ENCODE measurements around the gene MLST8.
"Not testable (repeated sequence)": the region's sequence is repeated elsewhere in the genome, so short reads cannot be mapped to it uniquely, and the experiment has no call there.

The MLST8 gene

DNA sequence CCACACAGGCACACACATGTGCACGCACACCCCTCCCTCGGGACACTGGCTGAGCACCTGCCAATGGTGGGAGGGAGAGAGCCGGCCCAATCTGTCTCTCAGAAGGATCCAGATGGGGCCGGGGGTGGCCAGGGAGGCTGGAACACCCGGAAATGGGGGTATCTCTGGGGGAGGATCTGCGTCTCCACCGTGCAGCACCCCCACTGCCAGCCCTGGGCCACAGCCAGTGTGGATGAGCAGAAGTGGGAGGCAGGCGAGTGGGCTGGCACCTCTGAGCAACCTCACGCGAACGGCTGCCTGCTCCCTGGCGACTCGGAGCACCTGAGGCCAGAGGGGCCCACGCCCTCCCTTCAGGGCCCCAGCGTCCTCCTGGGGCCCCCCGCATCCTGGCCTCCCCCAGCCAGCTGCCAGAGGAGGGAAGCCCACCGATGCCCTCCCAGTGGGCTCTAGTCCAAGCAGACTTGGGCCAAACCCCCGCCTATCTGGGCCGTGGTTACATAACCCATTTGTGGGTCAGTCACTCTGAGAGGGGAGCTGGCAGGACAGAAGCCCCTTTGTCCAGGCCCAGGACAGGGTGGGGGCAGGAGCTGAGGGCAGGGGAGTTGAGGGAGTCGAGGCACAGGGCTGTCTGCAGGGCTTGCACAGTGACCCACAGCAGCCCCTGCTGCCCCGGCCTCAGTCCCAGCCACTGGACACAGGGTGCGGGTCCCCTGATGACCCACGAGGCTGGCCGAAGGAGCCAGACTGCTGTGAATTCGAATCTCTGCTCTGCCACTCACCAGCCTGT lies 14.4 kb upstream of the MLST8 start:
- no peak for DNase-seq (ENCODE audit: low read depth)

DNA sequence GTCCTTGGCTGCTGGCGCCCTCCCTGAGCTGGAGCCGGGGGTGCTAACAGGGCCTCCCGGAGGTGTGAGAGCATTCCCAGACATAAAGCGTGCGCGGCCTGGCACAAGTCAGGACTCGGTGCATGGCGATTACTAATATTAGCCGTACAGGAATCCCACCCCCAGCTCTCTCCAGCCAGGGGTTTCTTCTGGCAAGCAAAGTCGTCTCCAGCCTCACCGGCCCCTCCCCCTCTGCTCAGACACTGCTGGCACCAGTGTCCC lies 13.9 kb upstream of the MLST8 start:
- DNase-seq (ENCODE audit: low read depth), result no peak

GRCh38 chr16:2194166-2194834 lies 11.0 kb upstream of the MLST8 start:
- no peak for DNase-seq (ENCODE audit: low read depth)

DNA sequence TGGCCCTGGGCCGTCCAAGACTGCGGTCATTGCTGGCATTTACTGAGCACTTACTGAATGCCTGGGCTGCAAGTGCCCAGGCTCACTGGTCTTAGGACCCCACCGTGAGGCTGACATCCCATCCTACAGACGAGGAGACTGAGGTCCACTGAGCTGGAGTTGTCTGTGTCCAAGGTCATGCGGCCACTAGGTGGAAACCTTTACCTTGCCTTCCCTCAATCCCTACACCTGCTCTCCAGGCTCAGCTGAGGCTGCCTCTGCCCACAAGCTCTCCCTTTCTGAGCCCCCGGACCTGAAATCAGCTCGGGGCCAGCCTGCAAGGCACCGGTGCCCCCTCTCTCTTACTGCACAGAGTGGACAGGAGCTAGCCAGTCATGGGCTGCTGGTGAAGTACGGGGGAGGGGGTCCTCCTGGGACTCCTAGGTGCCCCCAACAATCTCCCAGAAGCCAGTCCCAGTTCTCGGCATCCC lies 10.4 kb upstream of the MLST8 start:
- DNase-seq (ENCODE audit: low read depth), result no peak

GRCh38 chr16:2195322-2196161 lies 9.7 kb upstream of the MLST8 start:
- no peak for DNase-seq (ENCODE audit: low read depth)

- no peak for DNase-seq (ENCODE audit: low read depth)
Measured at GRCh38 chr16:2196162-2196980, 8.9 kb upstream of the MLST8 start, which contains the start of gene CASKIN1. Gene CASKIN1, minus strand, starts transcription at chr16:2196605. Its CDS starts 173 bp downstream, at chr16:2196432.

DNA sequence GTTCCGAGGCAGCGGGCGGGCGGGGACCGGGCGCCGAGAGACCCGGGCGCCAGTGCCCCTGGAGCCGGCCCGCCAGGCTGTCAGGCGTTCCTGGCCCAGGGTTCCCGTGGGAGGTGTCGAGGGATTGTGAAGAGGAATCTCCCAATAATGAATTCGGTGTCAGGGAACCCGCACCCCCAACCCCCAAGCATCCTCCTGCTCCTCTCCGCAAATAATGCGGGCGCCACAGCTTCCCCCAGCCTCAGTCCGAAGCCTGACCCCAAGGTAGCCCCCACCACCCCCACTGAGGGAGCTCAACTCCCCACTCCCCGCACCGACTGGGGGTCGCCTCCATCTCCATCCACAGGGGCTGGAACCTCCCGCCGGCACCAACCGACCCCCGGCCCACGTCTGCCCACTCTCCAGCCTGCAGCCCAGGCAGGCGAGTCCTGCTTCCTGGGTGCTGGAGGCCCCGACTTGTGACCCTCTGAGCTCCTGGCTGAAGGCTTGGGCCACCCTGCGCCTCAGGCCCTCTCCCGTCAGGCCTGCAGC lies 8.2 kb upstream of the MLST8 start:
- DNase-seq (ENCODE audit: low read depth), result no peak

DNA sequence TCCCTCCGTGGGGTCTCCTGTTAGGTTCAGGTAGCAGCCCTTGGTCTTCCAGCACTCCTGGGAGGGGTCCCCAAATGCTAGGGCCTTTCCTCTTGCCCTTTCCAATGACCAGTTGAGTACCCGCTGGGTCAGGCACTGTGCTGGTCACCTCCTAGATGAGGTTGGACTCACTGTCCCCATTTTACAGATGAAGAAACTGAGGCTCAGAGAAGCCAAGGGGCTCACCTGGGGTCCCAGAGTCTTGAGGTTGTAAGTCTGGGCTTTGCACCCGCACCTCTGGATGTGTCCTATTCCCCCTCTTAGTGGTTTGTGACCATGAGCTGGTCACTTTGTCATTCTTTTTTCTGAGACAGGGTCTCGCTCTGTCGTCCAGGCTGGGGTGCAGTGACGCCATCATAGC lies 7.5 kb upstream of the MLST8 start:
- DNase-seq (ENCODE audit: low read depth), result no peak

DNA sequence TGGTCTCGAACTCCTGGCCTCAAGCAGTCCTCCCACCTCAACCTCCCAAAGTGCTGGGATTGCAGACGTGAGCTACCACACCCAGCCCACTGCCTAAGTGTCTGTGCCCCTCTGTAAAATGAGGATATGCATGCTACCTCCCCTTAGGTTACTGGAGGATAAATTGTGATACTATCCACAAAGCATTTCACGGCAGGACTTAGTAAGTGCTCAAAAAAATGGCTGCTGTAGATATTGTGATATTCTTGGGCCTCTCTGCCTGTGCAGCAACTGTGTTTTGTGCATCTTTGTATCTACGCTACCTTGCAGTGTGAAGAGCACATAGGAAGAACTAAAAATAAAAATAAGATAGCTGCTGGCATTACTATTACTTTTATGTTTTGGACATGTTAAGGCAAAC lies 7.0 kb upstream of the MLST8 start:
- DNase-seq (ENCODE audit: low read depth), result no peak

DNA sequence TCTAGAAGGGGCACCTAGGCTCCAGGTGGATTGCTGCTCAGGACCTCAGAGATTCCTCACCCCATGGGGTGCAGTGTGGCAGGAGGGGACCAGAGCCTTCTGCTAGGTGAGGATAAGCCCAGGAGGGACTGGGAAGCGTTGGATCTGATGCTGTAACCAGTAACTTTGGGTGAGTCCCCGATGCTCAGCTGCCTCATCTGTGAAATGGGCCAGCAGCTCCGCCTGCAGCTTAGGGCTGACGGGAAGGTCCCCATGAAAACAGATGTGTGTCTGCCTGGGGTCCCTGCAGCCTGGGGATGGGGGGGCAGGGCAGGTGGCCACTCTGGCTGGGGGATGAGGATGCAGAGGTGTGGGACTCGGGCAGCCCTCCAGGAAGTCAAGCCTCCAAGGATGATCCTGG lies 6.2 kb upstream of the MLST8 start:
- no peak for DNase-seq (ENCODE audit: low read depth)

DNA sequence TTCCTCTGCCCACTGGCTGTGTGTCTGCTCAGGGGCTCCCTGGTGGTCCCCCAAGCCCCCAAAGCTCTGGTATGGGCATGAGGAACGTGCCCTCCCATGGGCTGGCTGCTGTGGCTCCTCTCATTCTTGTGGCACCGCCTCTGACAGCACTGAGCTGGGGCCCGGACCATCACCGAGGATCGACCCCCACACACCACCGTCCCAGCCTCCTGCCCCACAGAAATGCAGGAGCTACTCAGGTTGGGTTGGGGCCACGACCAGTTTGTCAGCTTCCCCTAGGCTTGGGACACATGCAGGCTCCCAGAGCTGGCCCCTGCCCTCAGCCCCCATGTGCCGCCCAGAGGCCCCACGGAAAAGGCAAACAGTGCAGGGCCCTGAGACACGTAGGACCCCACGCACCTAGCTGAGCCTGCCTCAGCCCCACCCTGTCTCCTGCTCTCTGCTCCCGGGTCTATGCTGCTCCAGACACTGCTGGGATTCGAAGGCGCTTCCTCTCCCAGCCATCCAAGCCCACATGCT lies 5.6 kb upstream of the MLST8 start:
- no peak for DNase-seq (ENCODE audit: low read depth)

GRCh38 chr16:2200313-2200712 lies 4.9 kb upstream of the MLST8 start:
- DNase-seq (ENCODE audit: low read depth), result no peak

DNA sequence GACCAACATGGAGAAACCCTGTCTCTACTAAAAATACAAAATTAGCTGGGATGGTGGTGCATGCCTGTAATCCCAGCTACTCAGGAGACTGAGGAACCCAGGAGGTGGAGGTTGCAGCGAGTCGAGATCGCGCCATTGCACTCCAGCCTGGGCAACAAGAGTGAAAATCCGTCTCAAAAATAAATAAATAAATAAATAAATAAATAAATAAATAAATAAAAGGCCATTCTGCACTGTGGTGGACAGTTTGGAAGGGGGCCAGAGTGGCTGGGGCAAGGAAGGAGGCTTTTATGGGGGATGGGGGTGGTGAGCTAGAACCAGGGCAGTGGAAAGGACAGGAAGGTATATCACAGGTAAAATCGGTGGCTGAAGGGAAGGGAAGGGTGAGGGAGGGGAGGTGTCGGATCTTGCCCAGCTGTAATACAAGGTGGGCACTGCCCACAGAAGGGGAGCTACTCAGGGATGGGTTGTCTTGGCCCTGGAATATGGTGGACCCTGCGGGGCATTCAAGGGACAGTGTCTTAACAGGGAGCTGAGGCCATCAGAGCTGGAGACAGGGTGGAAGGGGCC lies 2.0 kb upstream of the MLST8 start:
- not testable (repeated sequence) for DNase-seq (ENCODE audit: low read depth)

DNA sequence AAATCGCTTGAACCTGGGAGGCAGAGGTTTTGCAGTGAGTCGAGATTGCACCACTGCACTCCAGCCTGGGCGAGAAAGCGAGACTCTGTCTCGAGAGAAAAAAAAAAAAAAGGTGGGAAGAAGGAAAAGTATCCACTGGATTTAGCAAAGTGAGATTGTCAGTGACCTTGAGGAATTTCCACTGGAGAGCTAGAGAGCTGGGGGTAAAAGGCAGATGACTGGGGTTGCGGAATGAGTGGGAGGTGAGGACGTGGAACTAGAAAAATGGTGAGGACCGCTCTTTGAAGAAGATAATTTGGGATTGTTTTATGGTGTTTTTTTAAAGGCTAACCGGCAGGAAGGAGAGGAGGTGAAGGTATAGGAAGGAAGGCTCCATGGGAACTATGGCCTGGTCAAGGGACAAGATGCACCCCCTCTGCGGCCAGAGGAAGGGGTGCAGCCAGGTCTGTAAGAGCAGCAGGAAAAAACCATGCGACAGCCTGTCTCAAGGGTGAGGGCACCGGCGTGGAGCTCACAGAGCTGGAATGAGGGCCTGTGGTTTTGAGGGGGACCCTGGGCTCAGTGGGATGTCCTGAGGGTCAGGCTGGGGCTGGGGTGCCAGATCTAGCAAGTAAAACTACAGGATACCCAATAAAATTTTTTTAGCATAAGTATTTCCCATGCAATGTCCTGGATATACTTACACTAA lies 694 bp upstream of the MLST8 start:
- DNase-seq (ENCODE audit: low read depth), result no peak

DNA sequence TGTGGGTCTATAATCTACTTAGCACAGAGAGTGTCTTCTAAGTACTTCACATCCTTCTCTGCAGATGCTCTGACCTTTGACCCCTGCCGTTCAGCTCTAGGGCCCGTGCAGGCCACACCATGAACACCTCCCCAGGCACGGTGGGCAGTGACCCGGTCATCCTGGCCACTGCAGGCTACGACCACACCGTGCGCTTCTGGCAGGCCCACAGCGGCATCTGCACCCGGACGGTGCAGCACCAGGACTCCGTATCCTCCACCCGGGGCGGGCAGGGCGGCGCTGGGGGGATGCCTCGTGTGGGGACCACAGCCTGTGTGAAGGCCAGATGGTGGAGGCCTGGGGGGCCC lies 686 bp downstream of the MLST8 start:
- DNase-seq (ENCODE audit: low read depth), result no peak

GRCh38 chr16:2206420-2206779 lies 1.1 kb downstream of the MLST8 start:
- no peak for DNase-seq (ENCODE audit: low read depth)

DNA sequence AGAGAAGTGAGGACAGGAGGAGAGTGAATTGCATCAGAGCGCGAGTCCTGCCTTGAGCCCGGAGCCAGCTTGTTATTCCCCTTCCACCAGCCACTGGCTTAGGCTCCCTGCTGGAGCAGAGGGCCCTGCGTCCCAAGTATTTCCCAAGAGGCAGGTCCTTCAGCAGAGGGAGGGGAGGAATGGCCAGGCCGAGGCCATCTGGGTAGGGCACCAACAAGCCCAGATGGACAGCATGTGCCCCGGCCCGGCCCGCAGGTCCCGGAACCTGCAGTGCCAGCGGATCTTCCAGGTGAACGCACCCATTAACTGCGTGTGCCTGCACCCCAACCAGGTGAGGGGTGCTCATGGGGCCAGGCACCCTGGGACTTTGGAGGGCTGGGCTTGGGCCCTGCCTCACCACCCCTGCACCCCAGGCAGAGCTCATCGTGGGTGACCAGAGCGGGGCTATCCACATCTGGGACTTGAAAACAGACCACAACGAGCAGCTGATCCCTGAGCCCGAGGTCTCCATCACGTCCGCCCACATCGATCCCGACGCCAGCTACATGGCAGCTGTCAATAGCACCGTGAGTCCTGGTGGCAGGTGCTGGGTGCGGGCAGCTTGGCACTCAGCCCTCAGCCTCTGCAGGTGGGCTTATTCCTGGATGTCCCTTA lies 1.7 kb downstream of the MLST8 start:
- no peak for DNase-seq (ENCODE audit: low read depth)

DNA sequence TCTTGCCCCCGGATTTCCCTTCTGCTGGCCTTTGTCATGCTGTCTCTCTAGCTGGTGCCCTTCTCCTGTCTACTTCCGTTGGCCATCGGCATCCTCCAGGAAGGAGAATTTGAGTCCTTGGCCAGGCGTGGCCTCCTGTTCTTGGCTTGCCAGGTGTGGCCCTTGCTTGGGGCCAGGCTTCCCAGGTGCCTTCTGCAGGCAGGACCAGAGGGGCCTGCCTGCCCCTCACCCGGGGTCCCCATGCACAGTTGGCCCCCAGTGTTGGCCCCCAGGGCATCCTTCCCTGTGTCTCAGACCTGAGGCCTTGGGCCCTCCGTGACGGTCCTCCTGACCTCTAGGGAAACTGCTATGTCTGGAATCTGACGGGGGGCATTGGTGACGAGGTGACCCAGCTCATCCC lies 2.6 kb downstream of the MLST8 start:
- no peak for DNase-seq (ENCODE audit: low read depth)

DNA sequence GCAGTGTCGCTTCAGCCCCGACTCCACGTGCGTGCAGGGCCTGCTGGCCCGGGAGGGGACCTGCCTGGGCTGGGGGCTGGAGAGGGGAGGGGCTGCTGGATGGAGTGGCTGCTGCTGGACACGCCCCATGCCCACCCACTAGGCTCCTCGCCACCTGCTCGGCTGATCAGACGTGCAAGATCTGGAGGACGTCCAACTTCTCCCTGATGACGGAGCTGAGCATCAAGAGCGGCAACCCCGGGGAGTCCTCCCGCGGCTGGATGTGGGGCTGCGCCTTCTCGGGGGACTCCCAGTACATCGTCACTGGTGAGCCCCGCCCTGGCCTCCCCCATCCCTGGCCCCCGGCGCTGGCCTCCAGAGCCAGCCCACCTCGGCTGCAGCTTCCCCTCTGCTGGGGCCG lies 3.1 kb downstream of the MLST8 start:
- no peak for DNase-seq (ENCODE audit: low read depth)

- DNase-seq (ENCODE audit: low read depth), result no peak
Measured at GRCh38 chr16:2208772-2209171, 3.5 kb downstream of the MLST8 start.
